K562 (cell line): ENCODE results near the gene ZC3H7B. TPM values are rescaled to one million over a fixed set of nuclear protein-coding genes. Genes with fewer than 3 reads are reported as not detected.

ENCODE experiments used
- KAT8 ChIP-seq: fragments of 450-650 bp; IDR thresholded peaks from 2 replicates; pipeline ENCODE4 v1.6.1; 2016; ENCODE audit warnings: low read depth, mild to moderate bottlenecking
- MYC ChIP-seq, 2 experiments: fragments of 250-450 bp in 1 of 2; sonication (Bioruptor Pico) in 1 of 2; IDR thresholded peaks; 2 replicates each; pipeline versions ENCODE4 v1.5.1 to v1.6.1; 2012 to 2021; ENCODE audit warnings: low read depth in 2 of 2, borderline replicate concordance in 1 of 2, improper control_type of control experiment in 1 of 2, low read length in 1 of 2, mild to moderate bottlenecking in 1 of 2, moderate library complexity in 1 of 2
- RB1 ChIP-seq: fragments of 450-650 bp; IDR thresholded peaks from 2 replicates; pipeline ENCODE4 v1.6.1; 2017; ENCODE audit warnings: low read depth, mild to moderate bottlenecking
- RBM39 ChIP-seq: fragments of 200-400 bp; formaldehyde crosslinking; optimal IDR thresholded peaks from 2 replicates; pipeline ENCODE3; 2018; ENCODE audit warnings: low read depth, low read length
- RHOXF2B ChIP-seq: fragments of 250-450 bp; sonication (Bioruptor Pico); conservative IDR thresholded peaks from 2 replicates; pipeline ENCODE4 v1.5.1; 2021
- polyA plus RNA-seq, 8 experiments: library from polyadenylated mRNA; depleted of rRNA in 4 of 8; stranded (reverse) in 5 of 8; unstranded in 3 of 8; fragments of >200 nt; fragmentation: Nextera tagmentation in 2 of 8; fragmentation: Illumina TruSeq in 1 of 8; extraction: Ambion mirVana in 2 of 8; extraction: Trizol in 1 of 8; gene quantifications; 2 replicates each; pipeline versions ENCODE4 v1.2.1 to v1.2.3, GENCODE V29; 2011 to 2014; ENCODE audit warnings: inconsistent platforms in 1 of 8, missing spikeins in 1 of 8
- total RNA-seq, 7 experiments: library from RNA; depleted of rRNA in 6 of 7; stranded (reverse); fragments of >200 nt in 6 of 7; fragmentation: Illumina TruSeq in 2 of 7; extraction: Trizol in 2 of 7; gene quantifications; 2 replicates each; pipeline versions ENCODE4 v1.2.1 to v1.2.3, GENCODE V29; 2011 to 2021; ENCODE audit warnings: low replicate concordance in 1 of 7
- TF ChIP-seq, protein P1 (sequence below), 2 experiments: fragments of 450-650 bp in 1 of 2; sonication (generic) in 1 of 2; formaldehyde crosslinking; conservative IDR thresholded peaks; 2 replicates each; pipeline versions ENCODE4 v1.4.0 to v1.8.1; 2020 to 2022; ENCODE audit warnings: mild to moderate bottlenecking in 1 of 2, missing genetic modification reagents in 1 of 2
- TF ChIP-seq, protein P2 (sequence below), 3 experiments: fragments of 200-800 bp in 1 of 3; fragments of 250-450 bp in 1 of 3; fragments of 450-650 bp in 1 of 3; sonication (Bioruptor Pico) in 1 of 3; sonication (Bioruptor generic) in 1 of 3; formaldehyde crosslinking in 1 of 3; IDR thresholded peaks; 2 replicates each; pipeline versions ENCODE4 v1.6.1 to v1.8.0; 2016 to 2022; ENCODE audit warnings: mild to moderate bottlenecking in 2 of 3, missing genetic modification characterization in 2 of 3, missing compliant biosample characterization in 1 of 3, moderate library complexity in 1 of 3
- TF ChIP-seq, protein P3 (sequence below): IDR thresholded peaks from 3 replicates; pipeline ENCODE4 v1.6.1; 2011; ENCODE audit warnings: borderline replicate concordance, mild to moderate bottlenecking; ENCODE audit not compliant: insufficient read length, insufficient read depth
- TF ChIP-seq, protein P4 (sequence below): fragments of 250-450 bp; sonication (Bioruptor Pico); IDR thresholded peaks from 2 replicates; pipeline ENCODE4 v1.5.0; 2020; ENCODE audit warnings: mild to moderate bottlenecking
- TF ChIP-seq, protein P5 (sequence below): IDR thresholded peaks from 2 replicates; pipeline ENCODE4 v1.6.1; 2014; ENCODE audit warnings: antibody characterized with exemption

The ZC3H7B gene
- total and polyA plus RNA-seq, 9 of the 15 experiments (the other 6 are each of a cell fraction or from before 2014, with no cell fraction given) = 0.07 to 49.8 (median 26.8) TPM

DNA sequence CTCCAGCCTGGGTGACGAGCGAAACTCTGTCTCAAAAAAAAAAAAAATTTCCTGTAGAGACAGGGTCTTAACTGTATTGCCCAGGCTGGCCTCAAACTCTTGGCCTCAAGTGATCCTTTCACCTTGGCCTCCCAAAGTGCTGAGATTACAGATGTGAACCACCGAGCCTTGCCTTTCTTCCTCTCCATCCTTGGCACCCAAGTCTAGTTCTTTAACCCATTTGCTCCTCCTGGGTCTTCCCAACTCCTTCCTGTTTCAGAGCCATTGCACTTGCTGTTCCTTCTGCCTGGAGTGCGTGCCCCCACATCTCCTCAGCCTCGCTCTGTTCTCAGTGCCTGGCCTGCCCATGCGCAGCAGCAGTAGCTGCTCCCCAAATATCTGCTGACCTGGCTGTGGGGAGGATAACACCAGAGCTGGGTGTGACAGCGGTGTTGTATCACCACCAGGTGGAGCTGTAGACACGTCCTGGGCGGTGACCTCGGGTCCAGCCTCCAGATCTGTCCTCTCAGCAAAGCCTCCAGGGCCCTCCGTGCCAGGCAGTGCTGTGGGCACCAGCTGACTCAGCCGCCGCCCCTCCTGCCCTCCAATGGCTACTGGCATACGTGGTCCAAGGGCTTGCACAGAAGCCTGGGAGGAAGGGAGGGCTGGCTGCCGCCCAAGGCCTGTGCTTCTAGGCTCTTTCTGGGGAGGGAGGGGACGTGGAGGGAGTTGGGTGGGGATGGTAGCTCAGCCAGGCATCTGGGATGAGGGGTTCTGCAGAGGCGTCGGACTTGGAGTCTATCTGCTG is 102.4 kb downstream of the ZC3H7B start (continued):
- TF ChIP-seq, protein P1, sequence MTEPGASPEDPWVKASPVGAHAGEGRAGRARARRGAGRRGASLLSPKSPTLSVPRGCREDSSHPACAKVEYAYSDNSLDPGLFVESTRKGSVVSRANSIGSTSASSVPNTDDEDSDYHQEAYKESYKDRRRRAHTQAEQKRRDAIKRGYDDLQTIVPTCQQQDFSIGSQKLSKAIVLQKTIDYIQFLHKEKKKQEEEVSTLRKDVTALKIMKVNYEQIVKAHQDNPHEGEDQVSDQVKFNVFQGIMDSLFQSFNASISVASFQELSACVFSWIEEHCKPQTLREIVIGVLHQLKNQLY (CRISPR knock-in tag; conservative IDR thresholded peaks at IDR 0.05) = no peak
- TF ChIP-seq, protein P2, sequence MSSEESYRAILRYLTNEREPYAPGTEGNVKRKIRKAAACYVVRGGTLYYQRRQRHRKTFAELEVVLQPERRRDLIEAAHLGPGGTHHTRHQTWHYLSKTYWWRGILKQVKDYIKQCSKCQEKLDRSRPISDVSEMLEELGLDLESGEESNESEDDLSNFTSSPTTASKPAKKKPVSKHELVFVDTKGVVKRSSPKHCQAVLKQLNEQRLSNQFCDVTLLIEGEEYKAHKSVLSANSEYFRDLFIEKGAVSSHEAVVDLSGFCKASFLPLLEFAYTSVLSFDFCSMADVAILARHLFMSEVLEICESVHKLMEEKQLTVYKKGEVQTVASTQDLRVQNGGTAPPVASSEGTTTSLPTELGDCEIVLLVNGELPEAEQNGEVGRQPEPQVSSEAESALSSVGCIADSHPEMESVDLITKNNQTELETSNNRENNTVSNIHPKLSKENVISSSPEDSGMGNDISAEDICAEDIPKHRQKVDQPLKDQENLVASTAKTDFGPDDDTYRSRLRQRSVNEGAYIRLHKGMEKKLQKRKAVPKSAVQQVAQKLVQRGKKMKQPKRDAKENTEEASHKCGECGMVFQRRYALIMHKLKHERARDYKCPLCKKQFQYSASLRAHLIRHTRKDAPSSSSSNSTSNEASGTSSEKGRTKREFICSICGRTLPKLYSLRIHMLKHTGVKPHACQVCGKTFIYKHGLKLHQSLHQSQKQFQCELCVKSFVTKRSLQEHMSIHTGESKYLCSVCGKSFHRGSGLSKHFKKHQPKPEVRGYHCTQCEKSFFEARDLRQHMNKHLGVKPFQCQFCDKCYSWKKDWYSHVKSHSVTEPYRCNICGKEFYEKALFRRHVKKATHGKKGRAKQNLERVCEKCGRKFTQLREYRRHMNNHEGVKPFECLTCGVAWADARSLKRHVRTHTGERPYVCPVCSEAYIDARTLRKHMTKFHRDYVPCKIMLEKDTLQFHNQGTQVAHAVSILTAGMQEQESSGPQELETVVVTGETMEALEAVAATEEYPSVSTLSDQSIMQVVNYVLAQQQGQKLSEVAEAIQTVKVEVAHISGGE (CRISPR knock-in tag; IDR thresholded peaks at IDR 0.05) = no peak
- TF ChIP-seq RB1 = peak; percentile 60; the same call in 1 of the 2 replicates
- TF ChIP-seq, protein P3, sequence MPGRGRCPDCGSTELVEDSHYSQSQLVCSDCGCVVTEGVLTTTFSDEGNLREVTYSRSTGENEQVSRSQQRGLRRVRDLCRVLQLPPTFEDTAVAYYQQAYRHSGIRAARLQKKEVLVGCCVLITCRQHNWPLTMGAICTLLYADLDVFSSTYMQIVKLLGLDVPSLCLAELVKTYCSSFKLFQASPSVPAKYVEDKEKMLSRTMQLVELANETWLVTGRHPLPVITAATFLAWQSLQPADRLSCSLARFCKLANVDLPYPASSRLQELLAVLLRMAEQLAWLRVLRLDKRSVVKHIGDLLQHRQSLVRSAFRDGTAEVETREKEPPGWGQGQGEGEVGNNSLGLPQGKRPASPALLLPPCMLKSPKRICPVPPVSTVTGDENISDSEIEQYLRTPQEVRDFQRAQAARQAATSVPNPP = no peak
- TF ChIP-seq KAT8 = no peak
- no peak for TF ChIP-seq RBM39
- TF ChIP-seq, protein P4, sequence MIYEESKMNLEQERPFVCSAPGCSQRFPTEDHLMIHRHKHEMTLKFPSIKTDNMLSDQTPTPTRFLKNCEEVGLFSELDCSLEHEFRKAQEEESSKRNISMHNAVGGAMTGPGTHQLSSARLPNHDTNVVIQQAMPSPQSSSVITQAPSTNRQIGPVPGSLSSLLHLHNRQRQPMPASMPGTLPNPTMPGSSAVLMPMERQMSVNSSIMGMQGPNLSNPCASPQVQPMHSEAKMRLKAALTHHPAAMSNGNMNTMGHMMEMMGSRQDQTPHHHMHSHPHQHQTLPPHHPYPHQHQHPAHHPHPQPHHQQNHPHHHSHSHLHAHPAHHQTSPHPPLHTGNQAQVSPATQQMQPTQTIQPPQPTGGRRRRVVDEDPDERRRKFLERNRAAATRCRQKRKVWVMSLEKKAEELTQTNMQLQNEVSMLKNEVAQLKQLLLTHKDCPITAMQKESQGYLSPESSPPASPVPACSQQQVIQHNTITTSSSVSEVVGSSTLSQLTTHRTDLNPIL (CRISPR knock-in tag) = no peak
- TF ChIP-seq RHOXF2B = no peak
- no peak for TF ChIP-seq MYC (IDR thresholded peaks at IDR 0.05; ENCODE audit: low read depth, low read length)
- no peak for TF ChIP-seq MYC (CRISPR knock-in tag; IDR thresholded peaks at IDR 0.05; ENCODE audit: borderline replicate concordance, low read depth)
- TF ChIP-seq, protein P5, sequence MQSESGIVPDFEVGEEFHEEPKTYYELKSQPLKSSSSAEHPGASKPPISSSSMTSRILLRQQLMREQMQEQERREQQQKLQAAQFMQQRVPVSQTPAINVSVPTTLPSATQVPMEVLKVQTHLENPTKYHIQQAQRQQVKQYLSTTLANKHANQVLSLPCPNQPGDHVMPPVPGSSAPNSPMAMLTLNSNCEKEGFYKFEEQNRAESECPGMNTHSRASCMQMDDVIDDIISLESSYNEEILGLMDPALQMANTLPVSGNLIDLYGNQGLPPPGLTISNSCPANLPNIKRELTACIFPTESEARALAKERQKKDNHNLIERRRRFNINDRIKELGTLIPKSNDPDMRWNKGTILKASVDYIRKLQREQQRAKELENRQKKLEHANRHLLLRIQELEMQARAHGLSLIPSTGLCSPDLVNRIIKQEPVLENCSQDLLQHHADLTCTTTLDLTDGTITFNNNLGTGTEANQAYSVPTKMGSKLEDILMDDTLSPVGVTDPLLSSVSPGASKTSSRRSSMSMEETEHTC = no peak
